ENCODE results near the gene F11R. TPM values are rescaled to one million over a fixed set of nuclear protein-coding genes. Genes with fewer than 3 reads are reported as not detected.
"Not testable (repeated sequence)": the region's sequence is repeated elsewhere in the genome, so short reads cannot be mapped to it uniquely, and the experiment has no call there.

The F11R gene
- polyA plus RNA-seq, 1 experiment: 2.0 TPM

DNA sequence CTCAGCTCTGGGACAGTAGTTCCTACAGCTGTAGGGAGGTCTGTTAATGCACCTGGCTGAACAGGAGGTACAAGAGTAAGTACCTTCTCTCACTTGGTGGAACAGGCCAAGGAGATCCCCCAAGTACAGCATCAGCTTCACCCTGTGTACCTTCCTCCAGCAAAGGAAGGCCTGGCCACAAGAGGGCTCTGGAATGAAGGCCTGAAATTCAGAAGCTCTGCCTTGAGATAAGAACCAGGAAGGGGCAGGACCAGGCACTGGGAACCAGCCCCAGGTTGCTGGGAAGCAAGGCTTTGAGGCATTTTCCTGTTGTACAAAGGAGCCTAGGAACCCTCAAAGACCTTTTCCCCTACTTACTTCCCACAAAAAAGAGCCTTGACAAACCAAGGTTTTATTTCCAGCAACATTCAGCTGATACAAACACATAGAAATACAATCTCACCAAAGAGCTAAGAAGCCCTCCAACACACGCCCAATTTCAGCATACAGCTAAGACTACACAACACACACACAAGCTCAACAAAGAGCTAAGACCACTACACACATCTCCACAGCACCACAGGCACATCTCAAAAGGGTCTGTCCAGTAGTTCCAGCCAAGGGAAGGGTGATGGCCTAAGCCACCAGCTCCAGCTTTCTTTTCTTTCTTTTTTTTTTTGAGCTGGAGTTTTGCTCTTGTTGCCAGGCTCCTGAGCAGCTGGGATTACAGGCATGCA, 23.5 kb downstream of the F11R start:
- TF ChIP-seq, protein P1, sequence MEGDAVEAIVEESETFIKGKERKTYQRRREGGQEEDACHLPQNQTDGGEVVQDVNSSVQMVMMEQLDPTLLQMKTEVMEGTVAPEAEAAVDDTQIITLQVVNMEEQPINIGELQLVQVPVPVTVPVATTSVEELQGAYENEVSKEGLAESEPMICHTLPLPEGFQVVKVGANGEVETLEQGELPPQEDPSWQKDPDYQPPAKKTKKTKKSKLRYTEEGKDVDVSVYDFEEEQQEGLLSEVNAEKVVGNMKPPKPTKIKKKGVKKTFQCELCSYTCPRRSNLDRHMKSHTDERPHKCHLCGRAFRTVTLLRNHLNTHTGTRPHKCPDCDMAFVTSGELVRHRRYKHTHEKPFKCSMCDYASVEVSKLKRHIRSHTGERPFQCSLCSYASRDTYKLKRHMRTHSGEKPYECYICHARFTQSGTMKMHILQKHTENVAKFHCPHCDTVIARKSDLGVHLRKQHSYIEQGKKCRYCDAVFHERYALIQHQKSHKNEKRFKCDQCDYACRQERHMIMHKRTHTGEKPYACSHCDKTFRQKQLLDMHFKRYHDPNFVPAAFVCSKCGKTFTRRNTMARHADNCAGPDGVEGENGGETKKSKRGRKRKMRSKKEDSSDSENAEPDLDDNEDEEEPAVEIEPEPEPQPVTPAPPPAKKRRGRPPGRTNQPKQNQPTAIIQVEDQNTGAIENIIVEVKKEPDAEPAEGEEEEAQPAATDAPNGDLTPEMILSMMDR (IDR thresholded peaks at IDR 0.05; ENCODE audit: low read depth, low read length): peak; percentile 82
- DNase-seq (ENCODE audit: low read depth, low spot score): no peak
- Histone ChIP-seq H3K4me3 (ENCODE audit: low read depth, low read length) (no peak overlapping the region), H3K9me3 (ENCODE audit: control insufficient read depth, insufficient read depth, low read length) (no peaks in the 10 kb centered on the region), H3K27me3 (ENCODE audit: control insufficient read depth, insufficient read depth, low read length) (peaks cover 3% of the 10 kb centered on the region), H3K27ac (ENCODE audit: low read depth, low read length) (no peak overlapping the region)
- POLR2A ChIA-PET: interaction anchor here (1.1 to 1.3 kb wide), 3 partner anchors 48 to 101 kb away, joined by 3 to 7 read pairs (median 7); partner anchors contain the start of gene KLHDC9
- CTCF ChIA-PET: interaction anchor here (0.6 to 6.5 kb wide), 39 partner anchors 7 to 322 kb away, joined by 3 to 87 read pairs (median 5); partner anchors contain the start of genes DEDD, F11R, KLHDC9 and NIT1

DNA sequence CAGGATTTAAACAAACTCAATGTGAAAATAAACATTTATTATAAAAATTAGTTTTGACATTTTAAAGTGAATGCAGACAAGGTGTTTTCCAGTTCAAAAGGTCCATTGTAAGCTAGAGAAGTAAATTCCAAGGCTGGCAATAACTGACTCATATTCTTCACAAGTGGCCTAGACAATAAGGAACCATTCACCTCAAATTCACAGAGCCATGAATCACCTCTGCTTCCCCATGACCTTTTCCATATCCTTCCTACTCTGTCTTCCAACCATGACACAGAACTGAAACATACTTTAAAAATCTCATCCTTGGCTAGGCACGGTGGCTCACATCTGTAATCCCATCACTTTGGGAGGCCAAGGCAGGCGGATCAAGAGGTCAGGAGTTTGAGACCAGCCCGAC, 24.8 kb downstream of the F11R start:
- ChIA-PET CTCF (interaction anchor here (1.1 to 6.5 kb wide), 8 partner anchors 8 to 143 kb away, joined by 3 to 87 read pairs (median 4); partner anchors contain the start of gene KLHDC9), POLR2A (no interaction called here)
- H3K9me3 ChIP-seq (ENCODE audit: control insufficient read depth, insufficient read depth, low read length): no peaks in the 10 kb centered on the region
- no peak overlapping the region for H3K4me3 ChIP-seq (ENCODE audit: low read depth, low read length)
- TF ChIP-seq, protein P1 (IDR thresholded peaks at IDR 0.05; ENCODE audit: low read depth, low read length): no peak
- peaks cover 3% of the 10 kb centered on the region for H3K27me3 ChIP-seq (ENCODE audit: control insufficient read depth, insufficient read depth, low read length)
- no peak overlapping the region for H3K27ac ChIP-seq (ENCODE audit: low read depth, low read length)
- no peak for DNase-seq (ENCODE audit: low read depth, low spot score)

DNA sequence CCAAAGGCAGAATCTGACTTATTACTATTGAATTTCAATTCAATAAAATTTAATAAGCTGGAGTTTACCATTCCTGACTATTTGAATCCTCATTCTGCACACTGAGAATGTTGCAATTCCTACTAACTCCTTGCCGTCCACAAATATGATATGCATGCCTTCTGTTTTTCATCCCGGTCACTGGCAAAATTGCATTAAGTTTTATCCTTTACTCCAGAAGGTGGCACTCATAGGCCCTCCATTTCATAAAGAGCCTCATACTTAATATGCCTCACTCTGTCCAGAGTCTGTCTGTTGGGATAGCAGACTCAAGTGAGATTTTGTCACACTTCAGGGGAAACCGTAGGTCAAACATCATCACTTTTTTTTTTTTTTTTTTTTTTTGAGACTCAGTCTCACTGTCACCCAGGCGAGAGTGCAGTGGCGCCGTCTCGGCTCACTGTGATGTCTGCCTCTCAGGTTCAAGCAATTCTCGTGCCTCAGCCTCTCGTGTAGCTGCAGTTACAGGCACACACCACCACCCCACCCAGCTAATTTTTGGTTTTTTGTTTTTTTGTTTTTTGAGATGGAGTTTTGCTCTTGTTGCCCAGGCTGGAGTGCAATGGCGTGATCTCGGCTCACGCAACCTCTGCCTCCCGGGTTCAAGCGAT, 27.3 kb downstream of the F11R start:
- H3K9me3 ChIP-seq (ENCODE audit: control insufficient read depth, insufficient read depth, low read length): no peaks in the 10 kb centered on the region
- H3K27me3 ChIP-seq (ENCODE audit: control insufficient read depth, insufficient read depth, low read length): no peaks in the 10 kb centered on the region
- TF ChIP-seq, protein P1 (IDR thresholded peaks at IDR 0.05; ENCODE audit: low read depth, low read length): peak; percentile 52
- no peak overlapping the region for H3K4me3 ChIP-seq (ENCODE audit: low read depth, low read length)
- no peak overlapping the region for H3K27ac ChIP-seq (ENCODE audit: low read depth, low read length)
- peak; percentile 32 for DNase-seq (ENCODE audit: low read depth, low spot score)
- ChIA-PET POLR2A (interaction anchor here (0.7 kb wide), 4 partner anchors 28 to 197 kb away, joined by 3 to 11 read pairs (median 4); no protein-coding TSS in a partner anchor), CTCF (interaction anchor here (0.5 to 6.5 kb wide), 12 partner anchors 10 to 377 kb away, joined by 3 to 87 read pairs (median 4); partner anchors contain the start of gene KLHDC9)

DNA sequence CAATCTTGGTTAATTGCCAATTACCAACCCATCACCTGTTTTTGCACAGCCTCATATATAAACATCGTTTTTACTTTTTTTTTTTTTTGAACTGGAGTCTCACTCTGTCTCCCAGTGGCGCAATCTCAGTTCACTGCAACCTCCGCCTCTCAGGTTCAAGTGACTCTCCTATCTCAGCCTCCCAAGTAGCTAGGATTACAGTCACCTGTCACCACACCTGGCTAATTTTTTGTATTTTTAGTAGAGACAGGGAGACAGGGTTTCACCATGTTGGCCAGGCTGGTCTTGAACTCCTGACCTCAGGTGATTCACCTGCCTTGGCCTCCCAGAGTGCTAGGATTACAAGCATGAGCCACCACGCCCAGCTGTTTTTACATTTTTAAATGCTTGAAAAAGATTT, 28.9 kb downstream of the F11R start:
- not testable (repeated sequence) for H3K4me3 ChIP-seq (ENCODE audit: low read depth, low read length); H3K9me3 ChIP-seq (ENCODE audit: control insufficient read depth, insufficient read depth, low read length); DNase-seq (ENCODE audit: low read depth, low spot score); H3K27ac ChIP-seq (ENCODE audit: low read depth, low read length); H3K27me3 ChIP-seq (ENCODE audit: control insufficient read depth, insufficient read depth, low read length)
- ChIA-PET POLR2A (interaction anchor here (0.6 kb wide), 1 partner anchor 88 kb away, joined by 5 read pairs; no protein-coding TSS in a partner anchor), CTCF (interaction anchor here (1.0 kb wide), 1 partner anchor 265 kb away, joined by 7 read pairs; no protein-coding TSS in a partner anchor)

DNA sequence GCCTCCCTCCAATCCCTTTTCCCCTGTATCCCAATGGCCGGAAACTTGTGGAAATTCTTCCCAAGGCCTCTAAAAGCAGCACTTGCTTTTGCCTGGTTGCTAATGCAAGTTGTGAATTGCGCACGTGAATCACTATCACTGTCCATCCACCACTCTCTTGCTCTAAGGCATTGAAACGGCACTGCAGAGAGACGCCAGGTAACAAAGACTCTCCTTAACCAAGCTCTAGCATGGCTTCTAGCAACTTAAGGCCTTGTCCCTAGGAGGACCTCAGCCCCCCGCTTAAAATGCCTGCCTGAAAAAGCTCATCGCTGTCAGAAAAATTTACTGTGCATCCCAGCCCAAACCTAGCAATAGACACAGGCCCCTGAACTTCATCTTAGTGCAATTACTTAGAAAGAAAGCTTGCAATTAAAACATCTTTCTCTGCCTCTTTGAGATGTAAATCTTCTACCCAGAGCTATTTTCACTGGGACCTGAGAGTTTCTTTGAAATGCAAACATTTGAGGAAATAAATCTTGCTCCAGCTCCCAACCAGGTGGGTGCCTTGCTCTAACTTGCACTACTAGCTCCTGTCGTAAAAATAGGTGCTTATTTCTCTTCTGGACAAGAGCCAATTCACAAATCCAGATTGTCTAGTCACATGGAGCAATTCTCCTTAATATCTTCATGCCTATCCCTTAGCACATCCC, 33.4 kb downstream of the F11R start:
- no peak overlapping the region for H3K27ac ChIP-seq (ENCODE audit: low read depth, low read length)
- H3K4me3 ChIP-seq (ENCODE audit: low read depth, low read length): no peak overlapping the region
- no peaks in the 10 kb centered on the region; the same call in 1 of the 2 replicates for H3K9me3 ChIP-seq (ENCODE audit: control insufficient read depth, insufficient read depth, low read length)
- no peak for DNase-seq (ENCODE audit: low read depth, low spot score)
- POLR2A ChIA-PET: no interaction called here
- H3K27me3 ChIP-seq (ENCODE audit: control insufficient read depth, insufficient read depth, low read length): peaks cover 4% of the 10 kb centered on the region
- CTCF ChIA-PET: interaction anchor here (0.5 to 1.6 kb wide), 4 partner anchors 10 to 152 kb away, joined by 3 to 7 read pairs (median 6); partner anchors contain the start of gene ITLN2
- TF ChIP-seq, protein P1 (IDR thresholded peaks at IDR 0.05; ENCODE audit: low read depth, low read length): no peak
